Osteocyte (in vitro differentiated cells): ENCODE results near the gene FUT6. TPM values are rescaled to one million over a fixed set of nuclear protein-coding genes. Genes with fewer than 3 reads are reported as not detected.

Experiments used
- DNase-seq: peaks from one replicate; pipeline ENCODE4 v3.0.0; 2021; ENCODE audit warnings: mixed read lengths; ENCODE audit not compliant: unreplicated experiment; ENCODE audit errors: extremely low spot score
- H3K27ac Mint-ChIP-seq: one replicate; pipeline ENCODE4 v1.8.0; 2021; ENCODE audit warnings: mild to moderate bottlenecking, mixed read lengths; ENCODE audit not compliant: unreplicated experiment
- H3K27me3 Mint-ChIP-seq: one replicate; pipeline ENCODE4 v1.8.0; 2021; ENCODE audit warnings: mixed read lengths; ENCODE audit not compliant: unreplicated experiment
- H3K36me3 Mint-ChIP-seq: one replicate; pipeline ENCODE4 v1.8.0; 2021; ENCODE audit warnings: mixed read lengths; ENCODE audit not compliant: unreplicated experiment
- H3K4me1 Mint-ChIP-seq: one replicate; pipeline ENCODE4 v1.8.0; 2021; ENCODE audit warnings: mixed read lengths; ENCODE audit not compliant: unreplicated experiment
- H3K4me3 Mint-ChIP-seq: one replicate; pipeline ENCODE4 v1.8.0; 2021; ENCODE audit warnings: mild to moderate bottlenecking, moderate library complexity, mixed read lengths; ENCODE audit not compliant: unreplicated experiment
- H3K9me3 Mint-ChIP-seq: one replicate; pipeline ENCODE4 v1.8.0; 2021; ENCODE audit warnings: mixed read lengths; ENCODE audit not compliant: unreplicated experiment
- CTCF ChIP-seq: fragments of 200-600 bp; sonication (generic); IDR thresholded peaks from 2 replicates; pipeline ENCODE4 v1.5.0; 2021; ENCODE audit warnings: antibody characterized with exemption, mild to moderate bottlenecking, moderate library complexity
- total RNA-seq: library from RNA; stranded (reverse); gene quantifications from 2 replicates; pipeline ENCODE4 v1.2.1, GENCODE V29; 2021

Gene FUT6
- total RNA-seq, 1 donor from 2014 or later = not detected

DNA sequence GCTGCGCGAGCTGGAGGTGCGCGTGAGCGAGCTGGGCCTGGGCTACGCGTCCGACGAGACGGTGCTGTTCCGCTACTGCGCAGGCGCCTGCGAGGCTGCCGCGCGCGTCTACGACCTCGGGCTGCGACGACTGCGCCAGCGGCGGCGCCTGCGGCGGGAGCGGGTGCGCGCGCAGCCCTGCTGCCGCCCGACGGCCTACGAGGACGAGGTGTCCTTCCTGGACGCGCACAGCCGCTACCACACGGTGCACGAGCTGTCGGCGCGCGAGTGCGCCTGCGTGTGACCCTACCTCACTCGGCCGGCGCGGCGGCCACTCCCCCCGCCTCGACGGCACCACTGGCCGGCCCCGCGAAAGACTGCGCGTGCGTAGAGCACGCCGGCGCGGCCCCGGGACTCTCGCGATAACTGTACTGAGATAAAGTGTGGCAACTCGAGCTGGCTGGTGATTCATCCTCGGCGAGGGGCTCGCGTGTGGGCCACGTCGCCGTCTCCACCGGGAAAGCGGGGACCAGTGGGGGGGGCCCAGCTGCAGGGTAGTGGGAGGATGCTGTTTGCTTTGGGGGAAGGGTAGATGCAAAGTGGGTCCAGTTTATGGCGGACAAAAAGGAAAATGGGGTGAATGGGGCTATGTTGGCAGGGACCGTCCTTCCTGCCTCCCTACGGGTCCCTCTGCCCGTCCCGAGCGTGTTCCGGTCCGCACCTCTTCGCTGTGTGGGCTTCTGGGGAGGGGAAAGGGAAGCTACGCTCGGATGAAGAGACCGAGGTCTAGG, 11.4 kb downstream of the FUT6 start:
- Mint-ChIP-seq H3K36me3 (no peaks in the 10 kb centered on the region), H3K27ac (peak overlapping the region; percentile 98), H3K27me3 (no peaks in the 10 kb centered on the region), H3K9me3 (no peaks in the 10 kb centered on the region), H3K4me3 (peak overlapping the region; percentile 98), H3K4me1 (peaks cover 8% of the 10 kb centered on the region)
- DNase-seq = peak; percentile 99
- TF ChIP-seq CTCF = no peak

DNA sequence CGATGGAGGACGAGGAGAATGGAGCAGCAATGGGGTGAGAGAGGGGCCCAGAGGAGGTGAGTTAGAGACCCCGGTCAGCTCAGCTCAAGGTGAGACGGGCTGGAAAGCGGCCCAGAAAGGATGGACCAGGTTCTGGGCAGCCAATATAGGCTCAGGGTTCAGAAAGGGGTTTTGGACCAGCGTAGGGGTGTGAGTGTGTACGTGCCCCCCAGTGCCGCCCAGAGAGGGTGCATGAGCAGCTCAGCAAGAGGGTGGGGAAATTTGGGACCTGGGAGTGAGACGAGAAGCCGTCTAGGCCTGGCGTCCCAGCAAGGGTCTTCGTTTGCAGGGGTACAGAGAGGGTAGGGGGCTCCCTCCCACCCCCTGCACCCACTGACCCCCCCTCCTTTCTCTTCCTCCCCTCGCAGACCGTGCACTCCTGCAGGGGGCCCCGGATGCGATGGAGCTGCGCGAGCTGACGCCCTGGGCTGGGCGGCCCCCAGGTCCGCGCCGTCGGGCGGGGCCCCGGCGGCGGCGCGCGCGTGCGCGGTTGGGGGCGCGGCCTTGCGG, 12.1 kb downstream of the FUT6 start:
- H3K4me3 Mint-ChIP-seq = peak overlapping the region; percentile 78
- H3K27ac Mint-ChIP-seq = peak overlapping the region; percentile 44
- no peaks in the 10 kb centered on the region for H3K9me3 Mint-ChIP-seq
- DNase-seq = no peak
- H3K36me3 Mint-ChIP-seq = no peaks in the 10 kb centered on the region
- H3K27me3 Mint-ChIP-seq = no peaks in the 10 kb centered on the region
- peaks cover 8% of the 10 kb centered on the region for H3K4me1 Mint-ChIP-seq
- no peak for TF ChIP-seq CTCF

- no peak for TF ChIP-seq CTCF
- H3K4me1 Mint-ChIP-seq = peaks cover 8% of the 10 kb centered on the region
- H3K4me3 Mint-ChIP-seq = peak overlapping the region; percentile 78
- H3K9me3 Mint-ChIP-seq = no peaks in the 10 kb centered on the region
- peak overlapping the region; percentile 44 for H3K27ac Mint-ChIP-seq
- no peaks in the 10 kb centered on the region for H3K27me3 Mint-ChIP-seq
- no peak for DNase-seq
- no peaks in the 10 kb centered on the region for H3K36me3 Mint-ChIP-seq
These were observed 12.8 kb downstream of the FUT6 start for GRCh38 chr19:5826531-5827341.

- Mint-ChIP-seq H3K9me3 (no peaks in the 10 kb centered on the region), H3K27ac (no peak overlapping the region), H3K36me3 (no peaks in the 10 kb centered on the region), H3K27me3 (peaks cover 2% of the 10 kb centered on the region), H3K4me3 (no peak overlapping the region), H3K4me1 (peaks cover 8% of the 10 kb centered on the region)
- no peak for DNase-seq
- TF ChIP-seq CTCF = no peak
These were observed 14.3 kb downstream of the FUT6 start for GRCh38 chr19:5825178-5825577.

DNA sequence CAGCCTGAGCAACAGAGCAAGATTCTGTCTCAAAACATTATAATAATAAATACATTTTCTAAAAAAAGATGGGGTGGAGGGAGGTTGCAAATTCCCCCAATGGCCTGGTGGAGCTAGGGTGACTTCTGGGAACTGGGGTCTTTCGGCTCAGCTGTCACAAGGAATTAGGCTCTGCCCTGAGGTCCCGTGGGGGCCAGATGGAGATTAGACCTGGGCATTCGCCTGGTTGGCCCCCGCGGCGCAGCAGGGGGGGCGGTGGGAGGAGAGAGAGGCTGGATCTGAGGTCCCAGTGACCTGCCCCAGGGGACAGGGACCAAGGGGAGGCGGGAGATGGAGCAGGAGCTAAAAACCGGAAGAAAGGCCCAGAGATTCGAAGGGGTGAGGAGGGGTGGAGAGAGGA, 14.8 kb downstream of the FUT6 start:
- H3K4me3 Mint-ChIP-seq = no peak overlapping the region
- TF ChIP-seq CTCF = no peak
- no peak overlapping the region for H3K27ac Mint-ChIP-seq
- no peaks in the 10 kb centered on the region for H3K9me3 Mint-ChIP-seq
- H3K4me1 Mint-ChIP-seq = peaks cover 8% of the 10 kb centered on the region
- no peaks in the 10 kb centered on the region for H3K36me3 Mint-ChIP-seq
- H3K27me3 Mint-ChIP-seq = peaks cover 2% of the 10 kb centered on the region
- no peak for DNase-seq
